HG03280 (cell line): Measurements from ENCODE around the gene OTUD3.
"Not testable (repeated sequence)": the region's sequence is repeated elsewhere in the genome, so short reads cannot be mapped to it uniquely, and the experiment has no call there.

Source experiments
- ATAC-seq: cut with Tn5 transposase; IDR thresholded peaks from one replicate; pipeline ENCODE4 v1.9.1; 2021; ENCODE audit warnings: mild to moderate bottlenecking, moderate library complexity; ENCODE audit not compliant: unreplicated experiment

OTUD3 gene

GRCh38 chr1:19909971-19910370 lies 27.8 kb downstream of the OTUD3 start:
- no peak for ATAC-seq

GRCh38 chr1:19910650-19911049 lies 28.5 kb downstream of the OTUD3 start:
- no peak for ATAC-seq

DNA sequence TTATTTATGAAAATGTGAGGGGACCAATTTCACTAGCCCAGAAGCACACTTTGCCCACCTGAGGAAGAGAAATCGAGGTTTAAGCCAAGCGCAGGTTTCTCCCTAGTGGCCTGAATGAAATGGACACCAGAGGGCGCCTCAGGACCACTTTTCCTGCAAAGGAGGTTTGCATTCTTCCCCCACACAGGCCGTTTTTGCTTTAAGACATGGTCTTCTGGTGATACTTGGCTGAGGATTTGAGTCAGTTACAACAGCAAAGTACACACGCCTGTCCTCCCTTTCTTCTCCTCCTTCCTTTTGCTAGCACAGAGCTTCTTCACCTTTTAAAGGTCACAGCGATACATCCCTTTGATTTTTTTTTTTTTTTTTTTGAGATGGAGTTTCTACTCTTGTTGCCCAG lies 35.9 kb downstream of the OTUD3 start:
- ATAC-seq: no peak

DNA sequence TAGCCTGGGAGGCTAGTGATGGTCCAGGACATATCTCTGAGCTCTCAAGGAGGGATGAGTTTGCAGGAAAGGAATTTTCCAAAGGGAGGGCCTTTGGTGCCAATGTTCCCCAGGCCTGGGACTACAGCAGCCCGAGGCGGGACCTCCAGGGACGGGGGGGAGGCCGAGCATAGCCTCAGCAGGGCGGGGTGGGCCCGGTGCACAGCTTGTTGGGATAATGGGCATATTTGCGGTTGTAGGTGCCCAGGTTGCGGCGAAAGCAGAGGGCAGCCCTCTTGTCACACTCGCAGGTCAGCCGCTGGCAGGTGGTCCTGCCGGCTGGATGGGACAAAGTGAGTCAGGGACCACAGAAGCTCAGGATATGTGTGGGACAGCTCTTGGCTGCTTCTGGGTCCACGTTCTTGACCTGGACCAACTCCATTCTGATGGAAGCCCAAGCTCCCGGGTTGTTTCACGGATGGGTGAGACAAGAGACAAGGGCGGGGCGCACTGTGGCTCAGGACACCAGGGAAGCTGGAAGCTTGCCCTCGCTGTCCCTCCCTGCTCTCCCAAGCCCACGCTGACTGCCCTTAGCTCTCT lies 38.0 kb downstream of the OTUD3 start:
- no peak for ATAC-seq

DNA sequence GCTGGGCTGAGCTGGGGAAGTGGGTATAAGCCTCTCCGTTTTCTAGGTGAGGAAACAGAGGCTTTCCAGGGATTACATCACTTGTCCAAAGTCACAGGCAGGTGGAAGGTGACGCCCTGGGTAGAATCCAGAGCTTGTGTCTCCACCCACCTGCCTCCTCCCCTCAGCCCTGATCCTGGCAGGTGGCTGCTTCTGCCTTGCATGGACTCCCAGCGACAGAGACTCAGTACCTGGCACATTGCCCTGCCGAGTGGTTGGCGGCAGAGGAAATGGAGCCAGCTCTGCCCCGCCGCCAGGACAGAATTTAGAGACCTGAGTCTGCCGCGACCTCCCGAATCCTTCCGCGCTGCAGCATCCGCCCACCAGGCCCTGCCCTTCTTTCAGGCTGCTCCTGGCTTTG lies 39.1 kb downstream of the OTUD3 start:
- ATAC-seq: no peak

DNA sequence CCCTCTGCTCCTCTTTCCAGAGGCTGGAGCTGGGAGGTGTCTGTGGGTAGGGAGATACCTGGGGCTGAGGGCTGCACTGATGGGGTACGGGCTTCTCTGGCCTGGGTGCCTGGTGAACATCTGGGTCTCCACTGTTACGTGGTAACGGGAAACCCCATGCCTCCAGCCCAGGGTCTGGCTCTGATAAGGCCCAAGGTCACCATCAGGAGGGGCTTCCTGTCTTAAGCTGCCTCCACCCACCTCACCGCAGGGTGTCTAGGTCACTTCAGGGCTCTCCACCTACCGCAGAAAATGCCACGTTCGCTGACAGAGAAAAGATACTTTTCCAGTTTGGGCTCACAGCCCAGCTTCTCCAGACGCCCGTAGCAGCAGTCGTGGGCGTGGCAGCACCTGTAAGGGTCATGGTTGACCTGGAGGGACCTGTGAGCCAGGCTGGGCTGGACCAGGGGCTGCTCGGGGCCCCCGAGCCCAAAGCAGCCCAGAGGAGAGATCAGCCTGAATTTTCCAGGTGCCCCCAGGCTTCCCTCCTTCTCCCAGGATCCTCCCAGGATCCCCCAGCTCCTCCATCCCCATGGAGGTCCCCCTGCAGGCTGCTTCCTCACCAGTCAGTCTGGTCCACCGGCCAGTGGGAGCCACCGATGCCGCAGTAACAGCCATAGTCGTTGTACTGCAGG lies 40.0 kb downstream of the OTUD3 start:
- ATAC-seq: no peak

DNA sequence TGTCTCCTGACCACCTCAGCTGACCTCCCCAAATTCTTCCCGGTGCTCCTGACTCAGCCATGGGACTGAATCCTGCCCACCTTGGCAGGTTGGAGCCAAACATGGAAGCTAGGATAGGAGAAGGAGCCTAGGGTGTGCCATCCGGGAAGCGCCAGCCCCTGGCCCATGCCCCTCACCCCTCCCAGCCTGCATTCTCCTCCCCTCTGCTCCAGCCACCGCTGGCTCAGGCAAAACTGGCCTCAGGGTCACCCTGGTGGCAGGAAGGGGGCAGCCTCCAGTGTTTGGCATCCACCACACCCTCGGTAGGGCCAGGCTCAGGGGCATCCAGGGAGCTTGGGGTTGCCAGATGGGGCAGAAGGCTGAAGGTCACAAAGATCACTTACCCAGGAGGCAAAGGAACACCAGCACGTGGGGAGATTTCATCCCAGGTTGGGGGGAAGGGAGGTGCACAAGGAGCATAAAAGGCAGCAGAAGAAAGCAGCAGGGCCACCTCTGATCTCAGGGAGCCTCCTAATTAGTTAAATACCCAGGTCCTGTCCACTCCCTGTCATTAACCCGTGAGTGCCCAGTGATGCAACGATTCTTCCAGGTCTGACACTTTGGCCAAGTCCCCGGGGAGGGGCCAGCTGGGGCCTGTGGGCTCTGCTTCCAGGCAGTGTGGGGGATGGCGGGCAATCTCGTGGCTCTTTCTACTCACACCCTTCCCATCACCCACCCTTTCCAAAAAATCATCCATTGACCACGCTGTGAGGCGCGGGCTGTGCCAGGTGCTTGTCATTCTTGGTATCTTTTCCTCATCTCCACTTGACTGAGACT lies 41.1 kb downstream of the OTUD3 start, which contains the start of gene PLA2G2E:
PLA2G2E (minus strand) TSS at position 481 of the 816 bp plus-strand sequence; CDS start at position 423, 58 bp downstream.
- no peak for ATAC-seq

DNA sequence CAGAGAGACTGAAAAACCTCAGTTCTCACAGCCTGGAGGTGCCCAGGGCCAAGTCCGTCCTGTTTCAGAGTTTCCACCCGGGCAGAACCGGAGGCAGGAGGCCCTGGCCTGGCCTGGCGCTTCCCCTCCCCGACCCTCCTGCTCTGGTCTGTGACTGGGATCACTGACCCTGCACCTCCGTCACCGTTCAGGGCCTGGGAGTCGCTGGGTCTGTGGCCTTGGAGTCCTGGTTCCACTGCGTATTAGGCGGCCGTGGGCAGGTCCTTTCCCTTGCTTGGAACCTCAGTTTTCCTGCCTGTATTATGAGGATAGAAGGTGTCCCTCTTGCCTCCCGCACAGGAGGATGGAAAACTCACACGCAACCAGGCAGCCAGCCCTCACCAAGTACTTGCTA lies 41.8 kb downstream of the OTUD3 start:
- no peak for ATAC-seq

DNA sequence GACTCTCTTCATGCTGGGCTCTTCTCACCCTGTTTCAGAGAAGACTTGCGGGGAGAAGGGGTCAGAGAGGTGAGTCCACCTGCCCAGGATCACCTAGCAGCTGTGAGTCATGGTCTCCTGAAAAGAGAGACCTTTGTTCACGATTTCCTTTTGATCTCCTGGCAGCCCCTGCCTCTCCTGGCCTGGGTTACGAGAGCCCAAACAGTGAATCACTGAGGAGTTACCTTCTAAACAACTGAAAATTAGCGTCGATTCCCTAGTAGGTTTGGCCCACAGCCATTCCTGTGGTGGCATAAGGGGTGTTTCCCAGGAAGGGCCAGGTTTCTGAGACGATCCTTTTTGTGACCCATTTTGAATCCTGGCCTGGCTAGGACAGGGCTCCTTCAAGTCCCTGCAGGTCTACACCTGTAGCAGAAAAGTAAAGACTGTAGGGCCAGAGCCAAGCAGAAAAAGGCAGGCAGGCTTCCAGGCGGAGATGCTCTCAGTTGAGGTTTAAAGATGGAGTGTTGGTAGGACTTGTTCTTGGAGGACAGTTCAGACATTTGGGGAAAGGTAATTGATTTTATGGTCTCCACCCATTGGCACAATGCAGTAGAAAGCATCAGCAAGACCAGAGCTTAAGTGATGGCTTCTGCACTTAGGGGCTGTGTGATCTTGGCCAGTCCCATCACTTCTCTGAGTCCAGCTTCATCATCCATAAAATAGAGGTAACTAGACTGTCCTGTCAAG lies 43.3 kb downstream of the OTUD3 start:
- ATAC-seq: no peak

GRCh38 chr1:19926296-19927129 lies 44.3 kb downstream of the OTUD3 start:
- ATAC-seq: no peak

GRCh38 chr1:19927130-19927421 lies 44.9 kb downstream of the OTUD3 start:
- not testable (repeated sequence) for ATAC-seq

DNA sequence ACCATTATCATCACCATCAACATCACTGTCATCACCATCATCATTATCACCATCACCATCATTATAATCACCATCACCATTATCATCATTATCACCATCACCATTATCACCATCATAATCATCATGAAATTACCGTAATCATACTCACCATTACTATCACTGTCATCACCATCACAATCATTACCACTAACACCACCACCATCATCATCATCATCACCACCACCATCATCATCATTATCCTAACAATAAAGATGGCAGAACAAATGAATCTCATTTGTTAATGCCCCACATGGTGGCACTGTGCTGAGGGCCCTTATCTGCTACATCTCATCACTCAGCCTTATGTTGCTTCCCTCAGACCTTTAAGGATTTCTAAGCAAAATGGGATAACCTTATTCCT lies 50.7 kb downstream of the OTUD3 start:
- ATAC-seq: no peak

- no peak for ATAC-seq
These were observed 52.1 kb downstream of the OTUD3 start for GRCh38 chr1:19934336-19934735.

DNA sequence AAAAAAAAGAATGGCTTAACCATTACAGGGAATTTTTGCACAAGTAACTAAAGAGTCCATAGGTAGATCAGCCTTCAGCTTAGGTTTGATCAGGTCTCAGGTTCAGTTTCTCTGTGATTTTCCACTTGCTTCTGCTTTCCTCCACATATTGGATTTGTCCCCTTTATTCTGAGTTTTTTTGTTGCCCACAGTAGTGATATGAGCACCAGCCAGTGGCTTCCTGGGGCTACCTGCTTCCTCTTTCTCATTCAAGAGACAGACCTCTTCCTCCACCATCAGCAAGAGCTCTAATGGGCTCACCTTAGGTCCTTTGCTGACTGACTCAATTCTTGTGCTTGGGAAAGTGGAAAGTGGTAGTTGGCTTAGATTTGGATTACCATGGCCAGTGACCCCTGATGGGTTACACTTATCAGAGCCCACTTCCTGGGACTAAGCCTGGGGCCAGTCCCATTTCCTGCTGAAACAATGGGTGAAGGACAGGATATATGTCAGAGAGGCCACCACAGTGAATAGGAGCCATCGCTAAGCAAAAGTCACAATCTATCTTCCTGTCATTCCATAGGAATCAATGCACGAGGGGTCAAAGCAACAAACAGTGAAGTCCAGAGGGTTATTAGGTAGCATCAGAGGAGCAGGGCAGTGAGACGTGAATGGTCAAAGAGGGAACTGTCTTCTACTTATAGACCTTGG lies 54.0 kb downstream of the OTUD3 start:
- ATAC-seq: no peak

DNA sequence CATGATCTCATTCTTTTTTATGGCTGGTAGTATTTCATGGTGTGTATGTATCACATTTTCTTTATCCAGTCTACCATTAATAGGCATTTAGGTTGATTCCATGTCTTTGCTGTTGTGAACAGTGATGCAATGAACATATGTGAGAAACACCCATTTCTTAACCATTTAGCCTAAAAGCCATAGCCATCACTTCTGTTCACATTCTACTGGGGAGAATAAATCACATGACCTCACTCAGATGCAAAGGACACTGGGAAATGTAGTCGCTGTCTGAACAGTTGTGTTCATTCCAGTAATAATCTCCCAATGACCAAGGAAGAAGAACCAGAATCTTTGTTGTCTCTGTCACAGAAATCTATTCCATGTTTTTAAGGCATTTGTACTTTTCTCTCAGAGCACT lies 56.3 kb downstream of the OTUD3 start:
- no peak for ATAC-seq

DNA sequence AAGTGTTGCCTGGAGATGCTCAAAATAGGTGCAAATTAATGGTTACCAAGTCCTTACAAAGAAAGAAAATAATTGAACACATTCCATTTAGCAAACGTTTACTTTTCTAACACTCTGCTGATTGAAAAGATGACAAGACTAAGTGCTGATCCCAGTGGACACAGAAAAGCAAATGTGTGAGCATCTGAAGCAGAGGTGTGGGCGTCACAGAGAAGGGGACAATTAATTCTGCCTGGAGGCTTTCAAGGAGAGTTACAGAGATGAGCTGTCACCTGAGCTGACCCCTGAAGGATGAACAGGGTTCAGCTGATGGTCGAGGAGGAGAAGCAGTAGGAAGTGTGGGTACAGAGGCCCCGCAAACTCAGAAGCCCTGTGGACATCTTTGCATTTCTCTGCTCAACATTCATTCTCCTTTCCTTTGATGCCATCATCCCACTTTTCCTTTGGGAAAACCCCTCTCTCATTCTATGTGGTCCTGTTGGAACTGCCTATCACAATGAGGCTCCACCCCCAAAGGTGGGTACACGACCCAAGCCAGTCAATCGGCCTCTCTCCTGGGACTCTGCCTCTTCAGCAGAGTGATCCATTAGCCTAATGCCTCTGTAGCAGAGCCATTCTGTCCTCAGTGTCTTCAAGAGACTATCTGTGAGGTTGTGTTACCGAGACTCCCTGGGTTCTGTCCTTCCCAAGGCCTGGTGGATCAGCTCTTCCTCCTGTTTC lies 58.5 kb downstream of the OTUD3 start:
- ATAC-seq: no peak

DNA sequence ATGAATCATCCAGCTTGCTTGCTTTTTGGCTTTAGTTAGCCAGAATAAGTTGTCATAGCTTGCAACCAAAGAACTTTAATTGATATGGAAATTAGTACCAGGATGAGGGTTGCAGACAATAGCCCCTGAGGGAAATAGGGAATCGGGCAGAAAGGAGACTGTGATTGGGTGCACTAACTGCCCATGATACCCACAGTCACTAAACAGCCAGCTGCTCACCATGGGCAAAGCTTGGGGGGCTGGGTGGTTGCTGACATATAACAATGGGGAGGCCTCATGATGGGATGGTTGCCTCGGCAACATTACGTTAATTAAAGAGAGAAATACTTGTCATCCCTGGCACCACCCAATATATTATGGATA lies 59.0 kb downstream of the OTUD3 start:
- ATAC-seq: no peak

- ATAC-seq: no peak
These were observed 59.9 kb downstream of the OTUD3 start for GRCh38 chr1:19942088-19942487.

DNA sequence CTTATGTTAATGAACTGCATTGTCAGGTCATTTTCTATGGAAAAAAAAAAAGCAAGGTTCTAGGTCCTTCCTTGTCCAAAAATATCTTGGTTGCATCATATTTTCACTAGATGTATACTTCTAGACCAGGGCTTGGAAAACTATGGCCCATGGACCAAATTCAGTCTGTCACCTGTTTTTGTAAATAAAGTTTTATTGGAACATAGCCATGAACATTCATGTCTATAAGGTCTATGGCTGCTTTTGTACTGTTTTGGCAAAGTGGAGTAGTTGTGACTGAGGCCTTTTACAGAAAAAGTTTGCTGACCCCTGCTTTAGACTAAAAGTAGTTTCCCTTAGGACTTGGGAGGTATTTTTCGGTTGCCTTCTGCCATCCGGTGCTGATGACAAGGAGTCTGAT lies 60.5 kb downstream of the OTUD3 start:
- ATAC-seq: no peak

GRCh38 chr1:19945914-19946313 lies 63.7 kb downstream of the OTUD3 start:
- no peak for ATAC-seq
